Motor neuron (in vitro differentiated cells): ENCODE data around the gene ADAMTS4. TPM values are rescaled to one million over a fixed set of nuclear protein-coding genes. Genes with fewer than 3 reads are reported as not detected.
A peak's percentile ranks its signal among the peaks of the same experiment; 100 is the strongest.
"Not testable (repeated sequence)": the region's sequence is repeated elsewhere in the genome, so short reads cannot be mapped to it uniquely, and the experiment has no call there.

Source experiments
- ATAC-seq, 8 experiments: fragments of 200-7000 bp; cut with Tn5 transposase; replicated peaks in 6 of 8; 2 replicates each; pipeline ENCODE4 v1.8.0; 2021; ENCODE audit warnings: mild to moderate bottlenecking in 8 of 8, moderate library complexity in 8 of 8
- H3K27ac ChIP-seq, 2 donors: fragments of 250-450 bp; sonication (Bioruptor Pico); 2 replicates each; pipeline ENCODE4 v1.9.0; 2021; ENCODE audit warnings: antibody characterized with exemption in 2 of 2, mild to moderate bottlenecking in 2 of 2, moderate library complexity in 1 of 2
- H3K4me1 ChIP-seq, 2 donors: fragments of 250-450 bp; sonication (Bioruptor Pico); replicated peaks in 1 of 2; 2 replicates each; pipeline ENCODE4 v1.6.1; 2021; ENCODE audit warnings: antibody characterized with exemption in 2 of 2, mild to moderate bottlenecking in 2 of 2, moderate library complexity in 1 of 2
- H3K4me3 ChIP-seq, 5 donors: fragments of 250-450 bp; sonication (Bioruptor Pico); 2 replicates each; pipeline ENCODE4 v1.9.0; 2021; ENCODE audit warnings: antibody characterized with exemption in 5 of 5, mild to moderate bottlenecking in 5 of 5, moderate library complexity in 4 of 5
- WGBS, 10 experiments: fragments of 450-650 bp; shearing (Covaris generic); methylation state at CpG; one replicate each; pipeline ENCODE4 v1.0.0; 2022; 5-methylcytosine and 5-hydroxymethylcytosine counted together
- in situ Hi-C, 9 experiments: fragments of 400-800 bp; cut with MboI; loops; one replicate each; pipeline ENCODE4 v1.15.0; 2021; ENCODE audit warnings: low sequenced_read_pairs in 9 of 9, low pct_unique_long_range_greater_than_20kb in 2 of 9; ENCODE audit not compliant: unreplicated experiment in 9 of 9
- total RNA-seq, 8 experiments: library from RNA; unstranded; fragments of 300-600 nt; gene quantifications; 2 replicates each; pipeline versions ENCODE4 v1.2.3 to v1.2.4, GENCODE V29; 2022

The ADAMTS4 gene
- total RNA-seq, 8 experiments from 2014 or later, result 0.33 to 18.5 (median 2.3) TPM

- H3K4me1 ChIP-seq, result peaks cover 10 to 15% of the 10 kb centered on the region in 2 donors
- in situ Hi-C loops, result loop anchor here in 3 of 9 experiments (10.0 to 25.0 kb wide), 3 partner anchors 148 to 161 kb away; no protein-coding TSS in a partner anchor
- H3K27ac ChIP-seq, result no peak overlapping the region
- ATAC-seq, result no peak
- WGBS, 10 experiments, result 40 to 100% (median 80%) methylated on average over 1 to 2 of the region's 3 CpGs; no CpG with 5 or more reads in 5 of the 10 experiments
- H3K4me3 ChIP-seq, result peak overlapping the region; percentile 61 to 95 (median 68)
These were observed 27.9 kb upstream of the ADAMTS4 start for GRCh38 chr1:161226759-161227158.

- 6 to 17% (median 11%) methylated on average over 2 to 9 of the region's 15 CpGs; no CpG with 5 or more reads in 6 of the 10 experiments for WGBS, 10 experiments
- in situ Hi-C loops, result loop anchor here in 3 of 9 experiments (10.0 to 25.0 kb wide), 3 partner anchors 148 to 161 kb away; no protein-coding TSS in a partner anchor
- Histone ChIP-seq H3K27ac (peak overlapping the region; percentile 50 to 58), H3K4me1 (peaks cover 10 to 15% of the 10 kb centered on the region in 2 donors), H3K4me3 (peak overlapping the region; percentile 61 to 95 (median 68))
- no peak for ATAC-seq
These were observed 27.5 kb upstream of the ADAMTS4 start for GRCh38 chr1:161226320-161226711.

GRCh38 chr1:161225534-161226319 lies 26.9 kb upstream of the ADAMTS4 start, which contains the start of gene TOMM40L:
Gene TOMM40L (plus strand): TSS chr1:161226060. CDS start chr1:161226490, 430 bp downstream.
- peak within 1 kb of the TSS; percentile 61 to 95 (median 68) for H3K4me3 ChIP-seq
- H3K27ac ChIP-seq, result peak within 1 kb of the TSS; percentile 50 to 58
- peak; percentile 94 to 99 (median 98) for ATAC-seq
- peaks cover 10 to 15% of the 10 kb centered on the region in 2 donors for H3K4me1 ChIP-seq
- 0 to 25% (median 11%) methylated on average over 2 to 15 of the region's 16 CpGs; no CpG with 5 or more reads in 3 of the 10 experiments for WGBS, 10 experiments
- in situ Hi-C loops, result loop anchor here in 3 of 9 experiments (10.0 to 25.0 kb wide), 3 partner anchors 149 to 162 kb away; no protein-coding TSS in a partner anchor

GRCh38 chr1:161225178-161225533 lies 26.3 kb upstream of the ADAMTS4 start:
- H3K4me1 ChIP-seq, result peaks cover 10 to 15% of the 10 kb centered on the region in 2 donors
- no peak overlapping the region for H3K4me3 ChIP-seq
- H3K27ac ChIP-seq, result no peak overlapping the region
- ATAC-seq, result peak in 3 of 8 experiments; percentile 3 to 22 (median 4)
- 40 to 100% (median 92%) methylated on average over 1 to 7 of the region's 7 CpGs; no CpG with 5 or more reads in 2 of the 10 experiments for WGBS, 10 experiments
- in situ Hi-C loops, result loop anchor here in 3 of 9 experiments (10.0 to 25.0 kb wide), 3 partner anchors 150 to 162 kb away; no protein-coding TSS in a partner anchor

GRCh38 chr1:161224695-161225087 lies 25.8 kb upstream of the ADAMTS4 start:
- in situ Hi-C loops, result loop anchor here in 7 of 9 experiments (10.0 to 25.0 kb wide), 4 partner anchors 150 to 513 kb away; partner anchors contain the start of gene DUSP12 (in 2 of the 7)
- H3K4me3 ChIP-seq, ATAC-seq, H3K27ac ChIP-seq: not testable (repeated sequence)
- WGBS, 10 experiments, result 60 to 100% (median 98%) methylated on average over 1 to 10 of the region's 13 CpGs; no CpG with 5 or more reads in 4 of the 10 experiments
- peaks cover 10 to 15% of the 10 kb centered on the region in 2 donors for H3K4me1 ChIP-seq

- no peak overlapping the region for H3K27ac ChIP-seq
- H3K4me3 ChIP-seq, result no peak overlapping the region
- H3K4me1 ChIP-seq, result peaks cover 10 to 15% of the 10 kb centered on the region in 2 donors
- WGBS, 10 experiments, result 49 to 100% (median 84%) methylated on average over 2 to 7 of the region's 7 CpGs; no CpG with 5 or more reads in 2 of the 10 experiments
- in situ Hi-C loops, result loop anchor here in 7 of 9 experiments (10.0 to 25.0 kb wide), 4 partner anchors 151 to 513 kb away; partner anchors contain the start of gene DUSP12 (in 2 of the 7)
- ATAC-seq, result no peak
These were observed 25.2 kb upstream of the ADAMTS4 start for GRCh38 chr1:161223805-161224694.

- H3K4me1 ChIP-seq, result peaks cover 10 to 14% of the 10 kb centered on the region in 2 donors
- in situ Hi-C loops, result loop anchor here in 7 of 9 experiments (10.0 to 25.0 kb wide), 4 partner anchors 152 to 515 kb away; partner anchors contain the start of gene DUSP12 (in 2 of the 7)
- H3K27ac ChIP-seq, result no peak overlapping the region
- 40 to 88% (median 78%) methylated on average over 1 to 4 of the region's 6 CpGs; no CpG with 5 or more reads in 3 of the 10 experiments for WGBS, 10 experiments
- H3K4me3 ChIP-seq, result no peak overlapping the region
- no peak for ATAC-seq
These were observed 23.5 kb upstream of the ADAMTS4 start for GRCh38 chr1:161222175-161223019.

- Histone ChIP-seq H3K4me3 (no peak overlapping the region), H3K27ac (no peak overlapping the region), H3K4me1 (no peaks in the 10 kb centered on the region)
- ATAC-seq, result no peak
- in situ Hi-C loops, result loop anchor here in 7 of 9 experiments (10.0 to 25.0 kb wide), 4 partner anchors 155 to 517 kb away; partner anchors contain the start of gene DUSP12 (in 2 of the 7)
- 81 to 98% (median 91%) methylated on average over 3 to 5 of the region's 5 CpGs; no CpG with 5 or more reads in 3 of the 10 experiments for WGBS, 10 experiments
These were observed 21.1 kb upstream of the ADAMTS4 start for GRCh38 chr1:161220002-161220401.

GRCh38 chr1:161219078-161219892 lies 20.4 kb upstream of the ADAMTS4 start:
- Histone ChIP-seq H3K4me3 (no peak overlapping the region), H3K4me1 (no peaks in the 10 kb centered on the region), H3K27ac (no peak overlapping the region)
- peak in 3 of 8 experiments; percentile 42 to 75 (median 48) for ATAC-seq
- in situ Hi-C loops, result loop anchor here in 6 of 9 experiments (5.0 to 25.0 kb wide), 3 partner anchors 163 to 518 kb away; partner anchors contain the start of gene DUSP12 (in 2 of the 6)
- 50 to 100% (median 85%) methylated on average over 1 to 5 of the region's 5 CpGs; no CpG with 5 or more reads in 2 of the 10 experiments for WGBS, 10 experiments

GRCh38 chr1:161218301-161219077 lies 19.6 kb upstream of the ADAMTS4 start:
- WGBS, 10 experiments, result 74 to 100% (median 83%) methylated on average over 1 to 5 of the region's 8 CpGs; no CpG with 5 or more reads in 5 of the 10 experiments
- in situ Hi-C loops, result loop anchor here in 6 of 9 experiments (5.0 to 25.0 kb wide), 3 partner anchors 164 to 519 kb away; partner anchors contain the start of gene DUSP12 (in 2 of the 6)
- Histone ChIP-seq H3K4me1 (no peaks in the 10 kb centered on the region), H3K4me3 (no peak overlapping the region), H3K27ac (no peak overlapping the region)
- no peak for ATAC-seq
